Dendritic cell treated with granulocyte-macrophage colony-stimulating factor and Interleukin-4, amounts not matched to agents 40 ng/mL and 50 ng/mL, for 4 days (primary cell): ENCODE measurements around the gene ITGA8.
"Not testable (repeated sequence)": the region's sequence is repeated elsewhere in the genome, so short reads cannot be mapped to it uniquely, and the experiment has no call there.

Experiments used
- H3K27ac Mint-ChIP-seq: one replicate; pipeline ENCODE4 v1.8.0; 2022; ENCODE audit warnings: mild to moderate bottlenecking, mixed read lengths
- H3K27me3 Mint-ChIP-seq: one replicate; pipeline ENCODE4 v1.8.0; 2022; ENCODE audit warnings: mild to moderate bottlenecking, mixed read lengths
- H3K36me3 Mint-ChIP-seq: one replicate; pipeline ENCODE4 v1.8.0; 2022; ENCODE audit warnings: low read depth, mixed read lengths
- H3K4me1 Mint-ChIP-seq: one replicate; pipeline ENCODE4 v1.8.0; 2022; ENCODE audit warnings: low read depth, mixed read lengths
- H3K4me3 Mint-ChIP-seq: one replicate; pipeline ENCODE4 v1.8.0; 2022; ENCODE audit warnings: mild to moderate bottlenecking, moderate library complexity, mixed read lengths
- H3K9me3 Mint-ChIP-seq: one replicate; pipeline ENCODE4 v1.8.0; 2022; ENCODE audit warnings: mixed read lengths
- intact Hi-C: fragments of 100-400 bp; cut with micrococcal nuclease; formaldehyde crosslinking; loops from one replicate; pipeline ENCODE4 v1.15.0; 2022

ITGA8 gene

DNA sequence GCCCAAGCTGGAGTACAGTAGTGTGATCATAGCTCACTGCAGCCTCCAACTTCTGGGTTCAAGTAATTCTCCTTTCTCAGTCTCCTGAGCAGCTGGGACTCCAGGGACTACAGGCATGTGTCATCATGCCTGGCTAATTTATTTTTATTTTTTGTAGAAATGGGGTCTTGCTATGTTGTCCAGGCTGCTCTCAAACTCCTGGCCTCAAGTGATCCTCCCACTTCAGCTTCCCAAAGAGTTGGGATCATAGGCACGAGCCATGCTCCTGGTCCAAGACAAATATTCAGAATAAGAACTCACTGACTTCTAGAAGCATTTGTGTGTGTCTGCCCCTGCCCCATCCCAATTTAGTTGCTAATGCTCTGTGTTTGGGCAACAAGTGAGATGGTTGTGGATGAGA lies 151.8 kb downstream of the ITGA8 start:
- H3K27me3 Mint-ChIP-seq, result no peaks in the 10 kb centered on the region
- intact Hi-C loops, result no loop called here
- no peaks in the 10 kb centered on the region for H3K36me3 Mint-ChIP-seq
- no peaks in the 10 kb centered on the region for H3K9me3 Mint-ChIP-seq
- no peak overlapping the region for H3K4me3 Mint-ChIP-seq
- no peaks in the 10 kb centered on the region for H3K4me1 Mint-ChIP-seq
- no peak overlapping the region for H3K27ac Mint-ChIP-seq

DNA sequence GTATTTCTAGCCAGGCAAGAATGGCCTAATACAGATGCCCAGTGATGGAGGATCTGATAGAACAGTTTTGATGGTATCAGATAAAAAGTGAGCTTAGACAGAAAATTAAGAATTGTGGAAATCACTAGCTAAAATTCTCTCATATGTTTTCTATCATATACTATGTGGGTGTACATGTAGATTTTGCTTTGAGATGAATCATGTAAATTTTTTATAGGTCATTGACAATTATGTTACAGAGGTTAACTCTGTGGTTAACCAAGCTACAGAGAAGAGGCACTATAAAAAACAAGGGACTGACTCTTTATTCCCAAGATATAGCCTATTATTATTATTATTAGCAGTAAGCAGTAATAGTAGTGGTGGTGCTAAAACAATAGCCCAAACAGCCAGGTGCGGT lies 156.5 kb downstream of the ITGA8 start:
- Mint-ChIP-seq H3K4me3 (no peak overlapping the region), H3K9me3 (no peaks in the 10 kb centered on the region), H3K4me1 (no peaks in the 10 kb centered on the region), H3K27ac (no peak overlapping the region), H3K36me3 (no peaks in the 10 kb centered on the region), H3K27me3 (no peaks in the 10 kb centered on the region)
- intact Hi-C loops, result no loop called here

DNA sequence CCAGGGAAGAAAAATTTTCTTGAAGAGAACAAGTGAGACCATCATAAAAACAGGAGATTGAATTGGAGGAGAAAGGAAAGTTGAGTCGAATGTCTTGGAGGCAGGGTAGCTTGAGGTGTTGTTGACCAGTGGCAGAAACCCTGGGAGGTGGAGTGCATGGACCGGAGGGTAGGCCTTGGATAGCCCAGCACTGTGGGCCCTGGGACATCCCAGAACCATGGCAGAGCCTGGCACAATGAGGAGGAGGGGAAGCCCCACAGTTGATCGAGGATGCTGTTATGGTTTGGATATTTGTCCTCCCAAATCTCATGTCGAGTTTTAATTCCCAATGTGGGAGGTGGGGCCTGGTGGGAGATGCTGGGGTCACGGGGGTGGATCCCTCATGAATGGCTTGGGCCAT lies 157.1 kb downstream of the ITGA8 start:
- Mint-ChIP-seq H3K36me3 (no peaks in the 10 kb centered on the region), H3K27ac (no peak overlapping the region), H3K9me3 (no peaks in the 10 kb centered on the region), H3K4me1 (no peaks in the 10 kb centered on the region), H3K4me3 (no peak overlapping the region), H3K27me3 (no peaks in the 10 kb centered on the region)
- intact Hi-C loops, result no loop called here

DNA sequence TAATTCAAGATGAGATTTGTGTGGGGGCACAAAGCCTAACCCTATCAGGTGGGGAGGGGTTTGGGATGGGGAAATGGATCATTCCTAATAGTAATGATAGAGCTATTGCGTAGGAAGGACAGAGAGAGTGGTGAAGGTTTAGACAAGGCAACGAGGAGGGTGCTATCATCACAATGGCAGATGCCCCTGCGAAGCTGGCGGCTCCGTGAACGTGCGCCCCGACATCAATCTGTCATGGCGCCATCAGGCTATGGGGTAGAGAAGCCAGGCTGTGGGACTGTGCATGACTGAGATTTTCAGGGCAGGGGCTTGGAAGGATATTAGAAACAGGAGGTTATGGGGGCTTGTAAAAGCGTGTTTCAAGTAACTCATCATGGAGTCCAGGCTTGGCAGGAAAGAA lies 157.6 kb downstream of the ITGA8 start:
- intact Hi-C loops, result no loop called here
- Mint-ChIP-seq H3K27ac (no peak overlapping the region), H3K36me3 (no peaks in the 10 kb centered on the region), H3K27me3 (no peaks in the 10 kb centered on the region), H3K4me3 (no peak overlapping the region), H3K9me3 (no peaks in the 10 kb centered on the region), H3K4me1 (no peaks in the 10 kb centered on the region)

DNA sequence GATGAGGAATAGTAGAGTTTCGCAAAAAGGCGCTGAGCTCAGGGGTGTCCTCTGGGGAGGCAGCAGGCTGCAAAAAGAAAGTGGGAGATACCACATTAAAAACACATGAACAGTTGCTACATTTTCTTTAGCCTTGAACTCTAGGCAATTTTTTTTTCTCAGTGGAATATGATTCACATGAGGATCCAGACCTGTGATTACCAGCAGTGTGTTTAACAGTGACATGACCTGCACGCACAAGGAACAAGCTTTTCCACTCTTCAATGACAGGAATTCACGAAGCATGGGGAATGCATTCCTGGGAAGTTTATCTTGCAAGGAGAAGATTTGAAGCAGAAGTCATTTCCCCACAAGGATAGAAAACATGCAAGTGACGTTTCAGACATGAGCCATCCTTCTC lies 161.6 kb downstream of the ITGA8 start:
- intact Hi-C loops, result no loop called here
- Mint-ChIP-seq H3K9me3 (no peaks in the 10 kb centered on the region), H3K36me3 (no peaks in the 10 kb centered on the region), H3K4me1 (no peaks in the 10 kb centered on the region), H3K27ac (no peak overlapping the region), H3K4me3 (no peak overlapping the region), H3K27me3 (no peaks in the 10 kb centered on the region)

GRCh38 chr10:15557168-15557567 lies 162.6 kb downstream of the ITGA8 start:
- not testable (repeated sequence) for H3K36me3 Mint-ChIP-seq

GRCh38 chr10:15550950-15551349 lies 168.8 kb downstream of the ITGA8 start:
- Mint-ChIP-seq H3K4me1 (no peaks in the 10 kb centered on the region), H3K27me3 (no peaks in the 10 kb centered on the region), H3K4me3 (no peak overlapping the region), H3K36me3 (no peaks in the 10 kb centered on the region), H3K9me3 (peaks cover 11% of the 10 kb centered on the region), H3K27ac (no peak overlapping the region)
- intact Hi-C loops, result no loop called here

More at GRCh38 chr10:15557168-15557567, 162.6 kb downstream of the ITGA8 start:
- H3K4me3 Mint-ChIP-seq, H3K9me3 Mint-ChIP-seq, H3K27me3 Mint-ChIP-seq, intact Hi-C loops, H3K4me1 Mint-ChIP-seq, H3K27ac Mint-ChIP-seq: not testable (repeated sequence)

- Mint-ChIP-seq H3K9me3 (peaks cover 11% of the 10 kb centered on the region), H3K27ac (no peak overlapping the region), H3K27me3 (no peaks in the 10 kb centered on the region), H3K36me3 (no peaks in the 10 kb centered on the region), H3K4me3 (no peak overlapping the region), H3K4me1 (no peaks in the 10 kb centered on the region)
- intact Hi-C loops, result no loop called here
Observed at GRCh38 chr10:15548331-15548730, 171.4 kb downstream of the ITGA8 start.

GRCh38 chr10:15546606-15547005 lies 173.1 kb downstream of the ITGA8 start:
- no peak overlapping the region for H3K27ac Mint-ChIP-seq
- H3K4me1 Mint-ChIP-seq, result no peaks in the 10 kb centered on the region
- H3K36me3 Mint-ChIP-seq, result no peaks in the 10 kb centered on the region
- H3K27me3 Mint-ChIP-seq, result no peaks in the 10 kb centered on the region
- no peak overlapping the region for H3K4me3 Mint-ChIP-seq
- intact Hi-C loops, result no loop called here
- peaks cover 11% of the 10 kb centered on the region for H3K9me3 Mint-ChIP-seq

DNA sequence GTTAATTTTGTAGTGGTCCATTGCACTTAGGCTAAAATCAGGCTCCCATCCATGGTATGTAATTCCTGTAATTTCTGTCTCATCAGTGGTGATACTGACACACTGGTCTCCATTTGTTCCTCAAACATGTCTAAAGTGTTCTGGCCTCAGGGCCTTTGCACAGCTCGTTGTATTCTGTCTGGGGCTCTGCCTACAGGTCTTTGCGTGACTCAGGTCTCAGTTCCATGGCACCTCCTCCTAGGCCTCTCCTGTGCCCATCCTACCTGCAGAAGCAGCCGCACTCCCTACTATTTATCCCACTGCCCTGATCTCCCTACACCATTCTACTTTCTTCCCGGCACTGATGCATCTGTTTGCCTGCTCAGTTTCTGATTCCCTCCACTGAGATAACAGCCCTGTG lies 173.8 kb downstream of the ITGA8 start:
- no peaks in the 10 kb centered on the region for H3K4me1 Mint-ChIP-seq
- no peak overlapping the region for H3K27ac Mint-ChIP-seq
- no peaks in the 10 kb centered on the region for H3K27me3 Mint-ChIP-seq
- peaks cover 9% of the 10 kb centered on the region for H3K9me3 Mint-ChIP-seq
- no peaks in the 10 kb centered on the region for H3K36me3 Mint-ChIP-seq
- intact Hi-C loops, result no loop called here
- H3K4me3 Mint-ChIP-seq, result no peak overlapping the region

DNA sequence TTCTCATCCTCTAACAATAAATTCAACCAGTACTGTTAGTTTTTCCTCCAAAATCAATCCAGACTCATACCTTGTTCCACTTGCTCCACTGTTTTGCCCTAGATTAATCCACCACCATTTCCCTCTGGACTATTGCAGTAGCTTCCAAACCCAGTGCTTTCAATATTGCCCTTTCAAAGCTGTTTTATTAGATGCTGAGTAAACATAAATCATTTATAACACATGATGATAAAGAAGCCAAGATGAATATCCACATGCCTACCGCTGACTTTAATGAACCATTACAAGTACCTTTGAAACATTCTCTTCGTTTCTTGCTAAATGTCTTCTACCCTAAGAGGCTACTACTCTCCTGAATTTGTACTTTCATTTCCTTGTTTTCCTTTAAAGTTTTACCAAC lies 174.5 kb downstream of the ITGA8 start:
- Mint-ChIP-seq H3K27me3 (no peaks in the 10 kb centered on the region), H3K36me3 (no peaks in the 10 kb centered on the region), H3K27ac (no peak overlapping the region), H3K4me3 (no peak overlapping the region), H3K4me1 (no peaks in the 10 kb centered on the region), H3K9me3 (peaks cover 3% of the 10 kb centered on the region)
- intact Hi-C loops, result no loop called here

GRCh38 chr10:15543994-15544393 lies 175.7 kb downstream of the ITGA8 start:
- no peaks in the 10 kb centered on the region for H3K36me3 Mint-ChIP-seq
- intact Hi-C loops, result no loop called here
- H3K4me1 Mint-ChIP-seq, result no peaks in the 10 kb centered on the region
- H3K27me3 Mint-ChIP-seq, result no peaks in the 10 kb centered on the region
- no peak overlapping the region for H3K27ac Mint-ChIP-seq
- H3K4me3 Mint-ChIP-seq, result no peak overlapping the region
- no peaks in the 10 kb centered on the region for H3K9me3 Mint-ChIP-seq

- no peaks in the 10 kb centered on the region for H3K27me3 Mint-ChIP-seq
- no peak overlapping the region for H3K27ac Mint-ChIP-seq
- intact Hi-C loops, result no loop called here
- H3K9me3 Mint-ChIP-seq, result no peaks in the 10 kb centered on the region
- no peak overlapping the region for H3K4me3 Mint-ChIP-seq
- H3K4me1 Mint-ChIP-seq, result no peaks in the 10 kb centered on the region
- H3K36me3 Mint-ChIP-seq, result no peaks in the 10 kb centered on the region
Observed at GRCh38 chr10:15542817-15543216, 176.9 kb downstream of the ITGA8 start.

- Mint-ChIP-seq H3K27ac (no peak overlapping the region), H3K36me3 (no peaks in the 10 kb centered on the region), H3K4me1 (no peaks in the 10 kb centered on the region), H3K27me3 (no peaks in the 10 kb centered on the region), H3K4me3 (no peak overlapping the region), H3K9me3 (no peaks in the 10 kb centered on the region)
- intact Hi-C loops, result no loop called here
Observed at GRCh38 chr10:15541376-15541775, 178.3 kb downstream of the ITGA8 start.

- intact Hi-C loops, result no loop called here
- Mint-ChIP-seq H3K36me3 (no peaks in the 10 kb centered on the region), H3K9me3 (no peaks in the 10 kb centered on the region), H3K27ac (no peak overlapping the region), H3K27me3 (no peaks in the 10 kb centered on the region), H3K4me3 (no peak overlapping the region), H3K4me1 (no peaks in the 10 kb centered on the region)
Observed at GRCh38 chr10:15540727-15541126, 179.0 kb downstream of the ITGA8 start.

- Mint-ChIP-seq H3K36me3 (no peaks in the 10 kb centered on the region), H3K27me3 (no peaks in the 10 kb centered on the region), H3K27ac (no peak overlapping the region), H3K9me3 (no peaks in the 10 kb centered on the region), H3K4me3 (no peak overlapping the region), H3K4me1 (no peaks in the 10 kb centered on the region)
- intact Hi-C loops, result no loop called here
Observed at GRCh38 chr10:15539262-15539661, 180.5 kb downstream of the ITGA8 start.
